Mucosa of stomach (tissue), 1 donor: ENCODE results near the gene LDLRAD4.

ENCODE experiments used
- H3K27me3 ChIP-seq: one replicate; pipeline ENCODE4 v1.7.0; 2013; ENCODE audit warnings: mild to moderate bottlenecking, low read length; ENCODE audit not compliant: control insufficient read depth, insufficient read depth
- H3K36me3 ChIP-seq: one replicate; pipeline ENCODE4 v1.7.0; 2013; ENCODE audit warnings: low read length; ENCODE audit not compliant: control insufficient read depth, insufficient read depth
- H3K4me1 ChIP-seq: one replicate; pipeline ENCODE4 v1.7.0; 2013; ENCODE audit warnings: mild to moderate bottlenecking, low read length; ENCODE audit not compliant: control insufficient read depth, insufficient read depth
- H3K4me3 ChIP-seq: one replicate; pipeline ENCODE4 v1.7.0; 2013; ENCODE audit warnings: low read length
- H3K9ac ChIP-seq: one replicate; pipeline ENCODE4 v1.7.0; 2013; ENCODE audit warnings: mild to moderate bottlenecking, low read length, moderate library complexity
- H3K9me3 ChIP-seq: one replicate; pipeline ENCODE4 v1.7.0; 2013; ENCODE audit warnings: mild to moderate bottlenecking, low read length, moderate library complexity; ENCODE audit not compliant: control insufficient read depth
- donor health status: Pancreatic carcinoma.

The LDLRAD4 gene

GRCh38 chr18:13449651-13450050, 231.1 kb downstream of the LDLRAD4 start:
- H3K9ac ChIP-seq, result no peak overlapping the region
- H3K4me1 ChIP-seq, result peaks cover 8% of the 10 kb centered on the region

GRCh38 chr18:13450289-13451212, 232.0 kb downstream of the LDLRAD4 start:
- peaks cover 8% of the 10 kb centered on the region for H3K4me1 ChIP-seq
- H3K36me3 ChIP-seq, result no peaks in the 10 kb centered on the region
- H3K4me3 ChIP-seq, result no peak overlapping the region
- no peak overlapping the region for H3K9ac ChIP-seq
- H3K27me3 ChIP-seq, result no peaks in the 10 kb centered on the region
- no peaks in the 10 kb centered on the region for H3K9me3 ChIP-seq

More at GRCh38 chr18:13449651-13450050, 231.1 kb downstream of the LDLRAD4 start:
- H3K9me3 ChIP-seq, result no peaks in the 10 kb centered on the region
- no peak overlapping the region for H3K4me3 ChIP-seq
- no peaks in the 10 kb centered on the region for H3K27me3 ChIP-seq
- H3K36me3 ChIP-seq, result no peaks in the 10 kb centered on the region

GRCh38 chr18:13451213-13451540, 232.6 kb downstream of the LDLRAD4 start:
- Histone ChIP-seq H3K27me3 (no peaks in the 10 kb centered on the region), H3K4me3 (no peak overlapping the region), H3K9ac (no peak overlapping the region), H3K4me1 (peaks cover 8% of the 10 kb centered on the region), H3K36me3 (no peaks in the 10 kb centered on the region), H3K9me3 (no peaks in the 10 kb centered on the region)

GRCh38 chr18:13451661-13452387, 233.3 kb downstream of the LDLRAD4 start:
- Histone ChIP-seq H3K9ac (no peak overlapping the region), H3K27me3 (no peaks in the 10 kb centered on the region), H3K9me3 (no peaks in the 10 kb centered on the region), H3K36me3 (no peaks in the 10 kb centered on the region), H3K4me1 (peaks cover 8% of the 10 kb centered on the region), H3K4me3 (no peak overlapping the region)

- Histone ChIP-seq H3K4me1 (peaks cover 8% of the 10 kb centered on the region), H3K4me3 (no peak overlapping the region), H3K27me3 (no peaks in the 10 kb centered on the region), H3K9me3 (no peaks in the 10 kb centered on the region), H3K9ac (no peak overlapping the region), H3K36me3 (no peaks in the 10 kb centered on the region)
Measured at GRCh38 chr18:13452388-13452811, 233.8 kb downstream of the LDLRAD4 start.

- Histone ChIP-seq H3K9me3 (no peaks in the 10 kb centered on the region), H3K4me3 (no peak overlapping the region), H3K27me3 (no peaks in the 10 kb centered on the region), H3K36me3 (no peaks in the 10 kb centered on the region), H3K9ac (no peak overlapping the region), H3K4me1 (peaks cover 3% of the 10 kb centered on the region)
Measured at GRCh38 chr18:13452871-13453680, 234.5 kb downstream of the LDLRAD4 start.

- Histone ChIP-seq H3K9me3 (no peaks in the 10 kb centered on the region), H3K9ac (no peak overlapping the region), H3K4me3 (no peak overlapping the region), H3K4me1 (no peaks in the 10 kb centered on the region), H3K36me3 (no peaks in the 10 kb centered on the region), H3K27me3 (no peaks in the 10 kb centered on the region)
Measured at GRCh38 chr18:13453714-13454113, 235.2 kb downstream of the LDLRAD4 start.

- H3K4me3 ChIP-seq, result no peak overlapping the region
- H3K9ac ChIP-seq, result no peak overlapping the region
- H3K27me3 ChIP-seq, result no peaks in the 10 kb centered on the region
- H3K9me3 ChIP-seq, result no peaks in the 10 kb centered on the region
- no peaks in the 10 kb centered on the region for H3K36me3 ChIP-seq
- H3K4me1 ChIP-seq, result no peaks in the 10 kb centered on the region
Measured at GRCh38 chr18:13454363-13455150, 236.0 kb downstream of the LDLRAD4 start.

- no peak overlapping the region for H3K9ac ChIP-seq
- no peaks in the 10 kb centered on the region for H3K4me1 ChIP-seq
- H3K9me3 ChIP-seq, result no peaks in the 10 kb centered on the region
- H3K27me3 ChIP-seq, result no peaks in the 10 kb centered on the region
- H3K4me3 ChIP-seq, result no peak overlapping the region
- H3K36me3 ChIP-seq, result no peaks in the 10 kb centered on the region
Measured at GRCh38 chr18:13455471-13455870, 236.9 kb downstream of the LDLRAD4 start.

- Histone ChIP-seq H3K9ac (no peak overlapping the region), H3K4me1 (no peaks in the 10 kb centered on the region), H3K4me3 (no peak overlapping the region), H3K9me3 (no peaks in the 10 kb centered on the region), H3K36me3 (no peaks in the 10 kb centered on the region), H3K27me3 (no peaks in the 10 kb centered on the region)
Measured at GRCh38 chr18:13455960-13456481, 237.5 kb downstream of the LDLRAD4 start.

- Histone ChIP-seq H3K27me3 (no peaks in the 10 kb centered on the region), H3K4me3 (no peak overlapping the region), H3K36me3 (no peaks in the 10 kb centered on the region), H3K4me1 (no peaks in the 10 kb centered on the region), H3K9ac (no peak overlapping the region), H3K9me3 (no peaks in the 10 kb centered on the region)
Measured at GRCh38 chr18:13456736-13457271, 238.2 kb downstream of the LDLRAD4 start.
